ENCODE measurements around the gene ANXA6.

The ANXA6 gene

GRCh38 chr5:151078490-151079262 lies 78.9 kb downstream of the ANXA6 start:
- no peak for DNase-seq

- no peak for DNase-seq
Observed at GRCh38 chr5:151077967-151078366, 79.6 kb downstream of the ANXA6 start.

- DNase-seq, result no peak
Observed at GRCh38 chr5:151077419-151077818, 80.2 kb downstream of the ANXA6 start.

GRCh38 chr5:151076616-151077015 lies 81.0 kb downstream of the ANXA6 start:
- DNase-seq, result no peak

GRCh38 chr5:151075698-151076331 lies 81.8 kb downstream of the ANXA6 start:
- DNase-seq, result no peak

GRCh38 chr5:151074557-151074956 lies 83.0 kb downstream of the ANXA6 start:
- DNase-seq, result no peak

GRCh38 chr5:151073280-151073679 lies 84.3 kb downstream of the ANXA6 start:
- no peak for DNase-seq

- DNase-seq, result no peak
Observed at GRCh38 chr5:151072630-151073025, 85.0 kb downstream of the ANXA6 start.

- DNase-seq, result no peak
Observed at GRCh38 chr5:151071848-151072629, 85.5 kb downstream of the ANXA6 start.

GRCh38 chr5:151071021-151071420 lies 86.6 kb downstream of the ANXA6 start:
- no peak for DNase-seq

GRCh38 chr5:151070449-151070848 lies 87.1 kb downstream of the ANXA6 start:
- no peak for DNase-seq

- DNase-seq, result no peak
Observed at GRCh38 chr5:151068433-151069197, 89.0 kb downstream of the ANXA6 start.

GRCh38 chr5:151067632-151068432 lies 89.7 kb downstream of the ANXA6 start:
- DNase-seq, result no peak

- DNase-seq, result no peak
Observed at GRCh38 chr5:151066920-151067319, 90.7 kb downstream of the ANXA6 start.

- DNase-seq, result no peak
Observed at GRCh38 chr5:151065609-151066008, 92.0 kb downstream of the ANXA6 start.

- no peak for DNase-seq
Observed at GRCh38 chr5:151064916-151065499, 92.6 kb downstream of the ANXA6 start.

- no peak for DNase-seq
Observed at GRCh38 chr5:151063142-151063989, 94.2 kb downstream of the ANXA6 start.

- DNase-seq, result no peak
Observed at GRCh38 chr5:151062405-151063141, 95.0 kb downstream of the ANXA6 start.

- no peak for DNase-seq
Observed at GRCh38 chr5:151060742-151061141, 96.8 kb downstream of the ANXA6 start.

GRCh38 chr5:151058891-151059489 lies 98.6 kb downstream of the ANXA6 start:
- no peak for DNase-seq

All from NCI-H1048 (cell line).